Ovary (tissue), 9 donors: ENCODE measurements around the gene CBX1. TPM values are rescaled to one million over a fixed set of nuclear protein-coding genes. Genes with fewer than 3 reads are reported as not detected.

ENCODE experiments used
- DNase-seq, 5 donors: peaks; one replicate each; pipeline ENCODE4 v3.0.0-alpha.2; 2019 to 2020
- H3K27ac ChIP-seq, 2 donors: fragments of 200-600 bp; one replicate each; pipeline versions ENCODE4 v1.5.1 to v1.8.0; 2019 to 2022
- H3K27me3 ChIP-seq: fragments of 200-600 bp; one replicate; pipeline ENCODE4 v1.8.0; 2022
- H3K36me3 ChIP-seq: fragments of 200-600 bp; sonication (generic); one replicate; pipeline ENCODE4 v1.5.1; 2019
- H3K4me1 ChIP-seq: one replicate; pipeline ENCODE4 v1.8.1; 2013; ENCODE audit warnings: mild to moderate bottlenecking, moderate library complexity; ENCODE audit not compliant: insufficient read depth
- H3K4me3 ChIP-seq: fragments of 200-600 bp; sonication (generic); one replicate; pipeline ENCODE4 v1.5.1; 2017
- H3K9me3 ChIP-seq, 2 donors: fragments of 200-600 bp in 1 of 2; sonication (generic) in 1 of 2; one replicate each; pipeline versions ENCODE4 v1.5.1 to v1.8.1; 2013 to 2019; ENCODE audit warnings: mild to moderate bottlenecking in 1 of 2, moderate library complexity in 1 of 2
- CTCF ChIP-seq, 3 donors: fragments of 450-650 bp in 2 of 3; fragments of 200-600 bp in 1 of 3; IDR thresholded peaks; one replicate each; pipeline versions ENCODE4 v1.5.1 to v1.8.0; 2016 to 2022; ENCODE audit warnings: antibody characterized with exemption in 3 of 3, mild to moderate bottlenecking in 1 of 3
- EP300 ChIP-seq: sonication (generic); formaldehyde crosslinking; IDR thresholded peaks from one replicate; pipeline ENCODE4 v1.6.1; 2017; ENCODE audit warnings: antibody characterized with exemption
- POLR2A ChIP-seq: fragments of 450-650 bp; IDR thresholded peaks from one replicate; pipeline ENCODE4 v1.6.1; 2017; ENCODE audit warnings: antibody characterized with exemption, mild to moderate bottlenecking, moderate library complexity
- WGBS, 3 donors: extraction: QIAGEN DNeasy Blood & Tissue Kit in 1 of 3; methylation state at CpG; one replicate each; pipeline versions ENCODE4 v1.1.5 to v1.1.7; 2013 to 2017; 5-methylcytosine and 5-hydroxymethylcytosine counted together
- intact Hi-C, 4 donors: fragments of 100-400 bp; cut with DNase I; formaldehyde crosslinking; loops; one replicate each; pipeline versions ENCODE4 v1.11.0 to v1.15.1; 2022 to 2023
- polyA plus RNA-seq, 2 donors: library from polyadenylated mRNA; stranded (reverse); fragments of 200-250 nt in 1 of 2; fragments of 350-450 nt in 1 of 2; fragmentation: Illumina TruSeq in 1 of 2; extraction: RNeasy Lipid Tissue Mini Kit (QIAGEN cat#74804) in 1 of 2; gene quantifications; one replicate each; pipeline ENCODE4 v1.2.3, GENCODE V29; 2013 to 2014
- total RNA-seq, 7 donors: library from RNA; depleted of rRNA in 2 of 7; stranded (reverse); fragments of >200 nt in 2 of 7; fragmentation: NEBNext Ultra II Directional in 3 of 7; extraction: Animal tissue kit (Norgen Biotek cat#: 25700) in 3 of 7; gene quantifications; one replicate each; pipeline versions ENCODE4 v1.1.0 to v1.2.4, GENCODE V29; 2016 to 2023
- donor health status: DM: no; HTN: no; CAD: no; lungs with moderate emphysema.
- donor health status: DM: no; HTN: no; CAD: no.
- donor health status: Bipolar disorder and iron deficiency.
- donor health status: DM: yes; HTN: yes; CAD: no.
- donor health status: DM: no; HTN: no; CAD: no.
- donor health status: DM: yes; HTN: yes; CAD: no.

The CBX1 gene
- total and polyA plus RNA-seq, 9 donors = 35.4 to 106 (median 70.0) TPM

- no peaks in the 10 kb centered on the region for H3K9me3 ChIP-seq
- no peak overlapping the region for H3K27ac ChIP-seq
- no peak overlapping the region for H3K4me3 ChIP-seq
- H3K27me3 ChIP-seq = no peaks in the 10 kb centered on the region
- DNase-seq = peak in 1 of 5 donors; percentile 13
- TF ChIP-seq POLR2A (no peak), EP300 (no peak), CTCF (IDR thresholded peaks at IDR 0.05) (no peak)
- intact Hi-C loops = no loop called here
- H3K36me3 ChIP-seq = no peaks in the 10 kb centered on the region
- H3K4me1 ChIP-seq = no peaks in the 10 kb centered on the region
- 86 to 91% (median 89%) methylated on average over 6 of the region's 6 CpGs for WGBS, 3 donors
Measured at GRCh38 chr17:48031966-48032365, 69.3 kb downstream of the CBX1 start.

- DNase-seq = peak in 1 of 5 donors; percentile 50
- Histone ChIP-seq H3K27me3 (no peaks in the 10 kb centered on the region), H3K27ac (no peak overlapping the region), H3K36me3 (no peaks in the 10 kb centered on the region), H3K9me3 (no peaks in the 10 kb centered on the region), H3K4me1 (peaks cover 5% of the 10 kb centered on the region), H3K4me3 (no peak overlapping the region)
- WGBS, 3 donors = 12 to 17% (median 17%) methylated on average over 5 of the region's 5 CpGs
- intact Hi-C loops = no loop called here
- no peak for TF ChIP-seq EP300
- TF ChIP-seq POLR2A = no peak
Measured at GRCh38 chr17:48030531-48030930, 70.7 kb downstream of the CBX1 start.

GRCh38 chr17:48028736-48029135, 72.5 kb downstream of the CBX1 start:
- no peaks in the 10 kb centered on the region for H3K36me3 ChIP-seq
- no peak for TF ChIP-seq CTCF (IDR thresholded peaks at IDR 0.05)
- no peak for TF ChIP-seq EP300
- TF ChIP-seq POLR2A = no peak
- no peak for DNase-seq
- no peak overlapping the region for H3K4me3 ChIP-seq
- H3K9me3 ChIP-seq = no peaks in the 10 kb centered on the region
- H3K27me3 ChIP-seq = no peaks in the 10 kb centered on the region
- intact Hi-C loops = loop anchor here in 2 of 4 donors (5.0 to 10.0 kb wide), 2 partner anchors 99 to 586 kb away; partner anchors contain the start of genes HOXB7 (in 2 of the 2) and HOXB8 (in 2 of the 2)
- no peak overlapping the region for H3K27ac ChIP-seq
- H3K4me1 ChIP-seq = peaks cover 8% of the 10 kb centered on the region
- 65 to 79% (median 68%) methylated on average over 1 of the region's 1 CpG for WGBS, 3 donors

GRCh38 chr17:48027322-48027981, 73.8 kb downstream of the CBX1 start:
- 85 to 90% (median 85%) methylated on average over 12 of the region's 12 CpGs for WGBS, 3 donors
- no peaks in the 10 kb centered on the region for H3K27me3 ChIP-seq
- no peak overlapping the region for H3K4me3 ChIP-seq
- peaks cover 13% of the 10 kb centered on the region for H3K4me1 ChIP-seq
- DNase-seq = no peak
- intact Hi-C loops = loop anchor here (2.0 to 10.0 kb wide), 4 partner anchors 45 to 587 kb away; partner anchors contain the start of genes HOXB7 (in 2 of the 4) and HOXB8 (in 2 of the 4)
- no peak overlapping the region for H3K27ac ChIP-seq
- TF ChIP-seq EP300 = no peak
- no peaks in the 10 kb centered on the region for H3K36me3 ChIP-seq
- no peaks in the 10 kb centered on the region for H3K9me3 ChIP-seq

DNA sequence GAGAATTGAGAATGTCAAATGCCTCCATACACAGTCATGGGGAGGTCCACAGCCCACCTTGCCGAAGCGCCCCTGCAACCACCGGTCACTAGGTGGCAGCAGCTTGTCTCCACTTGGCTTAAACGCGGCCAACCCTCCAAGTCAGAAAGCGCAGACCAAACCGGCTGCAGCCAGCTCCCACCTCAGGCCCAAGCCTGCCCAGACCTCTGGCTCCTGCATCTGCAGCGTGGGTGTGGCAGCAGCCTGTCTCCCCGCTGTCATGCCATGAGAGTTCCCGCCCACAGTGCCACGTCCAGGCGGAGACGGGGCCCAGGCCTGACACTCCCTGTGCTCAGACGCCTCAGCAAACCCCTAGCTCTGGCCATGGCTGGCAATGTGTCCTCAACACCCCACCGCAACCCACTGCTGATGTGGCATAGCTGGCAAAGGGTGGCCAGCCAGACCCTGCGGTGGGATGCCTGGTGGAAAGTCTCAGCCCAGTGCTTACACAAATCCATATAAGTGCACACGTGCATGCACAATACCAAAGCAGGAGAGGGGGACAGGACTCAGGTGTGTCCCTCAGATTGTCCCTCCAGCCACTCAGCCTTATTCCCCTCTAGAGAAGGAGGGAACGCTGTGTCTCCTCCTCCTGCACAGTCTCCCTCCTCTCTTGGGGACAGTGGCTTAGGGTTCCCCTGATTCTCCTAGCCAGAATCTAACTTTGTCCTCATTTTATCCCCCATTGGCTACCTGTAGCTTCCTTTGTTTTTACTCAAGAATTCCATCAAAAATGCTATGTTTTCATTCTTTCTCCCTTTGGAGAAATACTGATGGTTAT, 74.6 kb downstream of the CBX1 start:
- no peak for TF ChIP-seq POLR2A
- peak; percentile 77 to 87 (median 80) for TF ChIP-seq CTCF (IDR thresholded peaks at IDR 0.05)
- intact Hi-C loops = loop anchor here (2.0 to 10.0 kb wide), 4 partner anchors 46 to 588 kb away; partner anchors contain the start of genes HOXB7 (in 2 of the 4) and HOXB8 (in 2 of the 4)

More for the DNA sequence above, 74.6 kb downstream of the CBX1 start:
- H3K4me1 ChIP-seq = peaks cover 13% of the 10 kb centered on the region
- H3K27ac ChIP-seq = no peak overlapping the region
- H3K9me3 ChIP-seq = no peaks in the 10 kb centered on the region
- H3K27me3 ChIP-seq = no peaks in the 10 kb centered on the region
- peak; percentile 85 to 92 (median 89) for DNase-seq
- 13 to 18% (median 15%) methylated on average over 18 of the region's 18 CpGs for WGBS, 3 donors
- H3K36me3 ChIP-seq = no peaks in the 10 kb centered on the region
- no peak overlapping the region for H3K4me3 ChIP-seq
